K562 (cell line): Measurements from ENCODE around the gene NMNAT3. TPM values are rescaled to one million over a fixed set of nuclear protein-coding genes. Genes with fewer than 3 reads are reported as not detected.

Experiments
- EHMT2 ChIP-seq: fragments of 450-650 bp; IDR thresholded peaks from 2 replicates; pipeline ENCODE4 v1.6.1; 2018; ENCODE audit warnings: antibody characterized with exemption
- KDM2B ChIP-seq: fragments of 250-450 bp; sonication (Bioruptor Pico); IDR thresholded peaks from 2 replicates; pipeline ENCODE4 v1.8.0; 2021; ENCODE audit warnings: mild to moderate bottlenecking, moderate library complexity
- KDM5B ChIP-seq: fragments of 200-600 bp; sonication (generic); IDR thresholded peaks from 2 replicates; pipeline ENCODE4 v1.6.1; 2012; ENCODE audit warnings: low read depth, mild to moderate bottlenecking, moderate library complexity, low read length, control low read depth, inconsistent platforms; ENCODE audit not compliant: insufficient replicate concordance
- MBD2 ChIP-seq: sonication (generic); IDR thresholded peaks from 2 replicates; pipeline ENCODE4 v1.6.1; 2016; ENCODE audit warnings: low read depth, borderline replicate concordance
- NR0B1 ChIP-seq: fragments of 450-650 bp; IDR thresholded peaks from one replicate; pipeline ENCODE4 v1.6.1; 2018; ENCODE audit warnings: mild to moderate bottlenecking, moderate library complexity; ENCODE audit not compliant: partially characterized antibody
- NR2F6 ChIP-seq: fragments of 450-650 bp; formaldehyde crosslinking; IDR thresholded peaks from 2 replicates; pipeline ENCODE4 v1.4.0; 2020; ENCODE audit warnings: mild to moderate bottlenecking
- PBX2 ChIP-seq, 2 experiments: IDR thresholded peaks in 1 of 2; conservative IDR thresholded peaks in 1 of 2; 2 replicates each; pipeline ENCODE4 v1.6.1; 2016; ENCODE audit warnings: low read depth in 2 of 2, mild to moderate bottlenecking in 1 of 2, missing compliant biosample characterization in 1 of 2, missing genetic modification characterization in 1 of 2, moderate library complexity in 1 of 2
- RBM34 ChIP-seq: fragments of 200-400 bp; formaldehyde crosslinking; IDR thresholded peaks from 2 replicates; pipeline ENCODE4 v1.6.1; 2018; ENCODE audit warnings: low read length, borderline replicate concordance; ENCODE audit not compliant: insufficient read depth
- TAF9B ChIP-seq: fragments of 450-650 bp; IDR thresholded peaks from 2 replicates; pipeline ENCODE4 v1.6.1; 2018; ENCODE audit warnings: mild to moderate bottlenecking; ENCODE audit not compliant: partially characterized antibody
- USF1 ChIP-seq: sonication (generic); formaldehyde crosslinking; IDR thresholded peaks from 2 replicates; pipeline ENCODE4 v1.9.0; 2022; ENCODE audit warnings: mild to moderate bottlenecking, missing genetic modification reagents
- ZNF76 ChIP-seq: fragments of 250-450 bp; sonication (Bioruptor Pico); IDR thresholded peaks from 2 replicates; pipeline ENCODE4 v1.4.0; 2020; ENCODE audit warnings: mild to moderate bottlenecking, moderate library complexity, borderline replicate concordance
- polyA plus RNA-seq, 8 experiments: library from polyadenylated mRNA; depleted of rRNA in 4 of 8; stranded (reverse) in 5 of 8; unstranded in 3 of 8; fragments of >200 nt; fragmentation: Nextera tagmentation in 2 of 8; fragmentation: Illumina TruSeq in 1 of 8; extraction: Ambion mirVana in 2 of 8; extraction: Trizol in 1 of 8; gene quantifications; 2 replicates each; pipeline versions ENCODE4 v1.2.1 to v1.2.3, GENCODE V29; 2011 to 2014; ENCODE audit warnings: inconsistent platforms in 1 of 8, missing spikeins in 1 of 8
- total RNA-seq, 7 experiments: library from RNA; depleted of rRNA in 6 of 7; stranded (reverse); fragments of >200 nt in 6 of 7; fragmentation: Illumina TruSeq in 2 of 7; extraction: Trizol in 2 of 7; gene quantifications; 2 replicates each; pipeline versions ENCODE4 v1.2.1 to v1.2.3, GENCODE V29; 2011 to 2021; ENCODE audit warnings: low replicate concordance in 1 of 7

NMNAT3 gene
- total and polyA plus RNA-seq, 9 of the 15 experiments (the other 6 are each of a cell fraction or from before 2014, with no cell fraction given): 2.3 to 12.5 (median 6.6) TPM

GRCh38 chr3:139528924-139529323, 148.8 kb downstream of the NMNAT3 start (continued):
- TF ChIP-seq PBX2 (CRISPR knock-in tag; IDR thresholded peaks at IDR 0.05; ENCODE audit: low read depth) (no peak), PBX2 (tag; conservative IDR thresholded peaks at IDR 0.05; ENCODE audit: low read depth) (no peak), KDM2B (CRISPR knock-in tag) (no peak), NR2F6 (CRISPR knock-in tag) (no peak), USF1 (no peak), MBD2 (no peak), RBM34 (no peak), EHMT2 (no peak), NR0B1 (no peak), TAF9B (no peak), KDM5B (no peak), ZNF76 (CRISPR knock-in tag) (no peak)
